Activated T-cell treated with anti-CD3 and anti-CD28 coated beads, Interleukin-2, amount 50 U/mL, for 4 hours (primary cell): Measurements from ENCODE around the gene AFF2. TPM values are rescaled to one million over a fixed set of nuclear protein-coding genes. Genes with fewer than 3 reads are reported as not detected.

Experiments used
- ATAC-seq, 2 donors: fragments of 200-7000 bp; cut with Tn5 transposase; one replicate each; pipeline ENCODE4 v1.10.0; 2021
- DNase-seq: peaks from one replicate; pipeline ENCODE4 v3.0.0-alpha.2; 2020
- H3K27me3 Mint-ChIP-seq: one replicate; pipeline ENCODE4 v1.8.0; 2021; ENCODE audit warnings: low read depth, mixed read lengths
- H3K36me3 Mint-ChIP-seq: one replicate; pipeline ENCODE4 v1.8.0; 2022; ENCODE audit warnings: mixed read lengths; ENCODE audit not compliant: insufficient read depth
- H3K4me1 Mint-ChIP-seq: one replicate; pipeline ENCODE4 v1.8.0; 2021; ENCODE audit warnings: low read depth, mixed read lengths
- H3K4me3 Mint-ChIP-seq: one replicate; pipeline ENCODE4 v1.8.0; 2021; ENCODE audit warnings: mild to moderate bottlenecking, moderate library complexity, mixed read lengths
- H3K9me3 Mint-ChIP-seq: one replicate; pipeline ENCODE4 v1.8.0; 2021; ENCODE audit warnings: mixed read lengths
- total RNA-seq, 3 donors: library from RNA; stranded (reverse); gene quantifications; one replicate each; pipeline ENCODE4 v1.2.1, GENCODE V29; 2021

Gene AFF2
- total RNA-seq, 3 donors from 2014 or later, result 4.9 to 7.0 (median 5.8) TPM

GRCh38 chrX:148618470-148619445 lies 118.3 kb downstream of the AFF2 start:
- ATAC-seq, result no peak
- no peak for DNase-seq

DNA sequence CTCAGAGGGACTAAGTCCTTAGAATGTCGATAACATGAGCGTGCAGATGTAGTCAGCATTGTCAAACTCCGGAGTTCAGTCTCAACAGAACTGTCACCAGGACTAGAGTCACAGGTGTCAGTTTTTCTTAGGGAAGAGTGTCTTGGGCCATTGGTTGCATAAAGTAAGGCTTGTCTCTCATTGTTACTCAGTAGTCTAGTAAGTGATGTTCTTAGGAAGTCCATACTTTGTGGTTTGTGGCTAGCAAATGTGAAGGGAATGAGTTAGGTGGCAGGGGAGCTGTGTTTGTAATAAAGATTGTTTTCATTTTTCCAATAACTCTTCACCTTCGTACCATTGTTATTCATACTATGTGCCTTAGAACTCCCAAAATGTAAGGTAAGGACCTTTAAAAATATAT lies 119.6 kb downstream of the AFF2 start:
- H3K4me1 Mint-ChIP-seq, result no peaks in the 10 kb centered on the region
- no peaks in the 10 kb centered on the region for H3K27me3 Mint-ChIP-seq
- H3K9me3 Mint-ChIP-seq, result no peaks in the 10 kb centered on the region
- H3K36me3 Mint-ChIP-seq, result no peaks in the 10 kb centered on the region
- H3K4me3 Mint-ChIP-seq, result no peak overlapping the region
- DNase-seq (no peak), ATAC-seq (no peak)

More at GRCh38 chrX:148618470-148619445, 118.3 kb downstream of the AFF2 start:
- Mint-ChIP-seq H3K27me3 (no peaks in the 10 kb centered on the region), H3K4me1 (no peaks in the 10 kb centered on the region), H3K4me3 (no peak overlapping the region), H3K9me3 (no peaks in the 10 kb centered on the region), H3K36me3 (no peaks in the 10 kb centered on the region)

DNA sequence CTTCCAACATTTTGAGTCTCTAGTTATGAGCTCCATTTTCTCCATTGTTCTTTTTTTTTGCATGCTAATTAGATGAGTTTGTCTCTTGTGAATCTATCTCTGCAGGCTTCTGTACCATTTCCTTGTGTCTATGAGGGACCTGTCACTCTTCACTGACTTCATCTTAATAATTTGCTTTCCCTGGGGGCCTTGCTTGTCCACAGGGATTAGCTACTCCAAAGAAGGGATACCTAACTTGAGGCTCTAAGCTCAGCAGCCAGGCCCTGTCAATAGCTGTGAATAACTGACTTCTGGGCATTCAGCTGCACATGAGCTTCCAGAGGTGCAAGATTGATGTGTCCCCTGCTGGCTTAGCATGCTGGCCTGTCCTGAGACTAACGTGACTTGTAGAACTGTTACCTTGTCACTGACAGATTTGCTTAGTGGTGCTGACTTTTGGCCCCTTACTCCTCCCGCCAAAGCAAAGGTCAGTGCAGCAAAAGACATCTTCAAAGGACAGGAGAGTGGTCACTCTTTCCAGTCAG lies 124.6 kb downstream of the AFF2 start:
- H3K9me3 Mint-ChIP-seq, result no peaks in the 10 kb centered on the region
- DNase-seq (no peak), ATAC-seq (no peak)
- H3K4me3 Mint-ChIP-seq, result no peak overlapping the region
- H3K27me3 Mint-ChIP-seq, result no peaks in the 10 kb centered on the region
- H3K36me3 Mint-ChIP-seq, result no peaks in the 10 kb centered on the region
- H3K4me1 Mint-ChIP-seq, result no peaks in the 10 kb centered on the region

- Mint-ChIP-seq H3K9me3 (no peaks in the 10 kb centered on the region), H3K4me1 (no peaks in the 10 kb centered on the region), H3K27me3 (no peaks in the 10 kb centered on the region), H3K4me3 (no peak overlapping the region), H3K36me3 (no peaks in the 10 kb centered on the region)
- DNase-seq, result no peak
- ATAC-seq, result no peak
Measured at GRCh38 chrX:148628621-148629020, 128.2 kb downstream of the AFF2 start.

GRCh38 chrX:148629434-148629833 lies 129.0 kb downstream of the AFF2 start:
- Mint-ChIP-seq H3K4me3 (no peak overlapping the region), H3K27me3 (no peaks in the 10 kb centered on the region), H3K9me3 (no peaks in the 10 kb centered on the region), H3K4me1 (no peaks in the 10 kb centered on the region), H3K36me3 (no peaks in the 10 kb centered on the region)
- ATAC-seq (no peak), DNase-seq (no peak)

DNA sequence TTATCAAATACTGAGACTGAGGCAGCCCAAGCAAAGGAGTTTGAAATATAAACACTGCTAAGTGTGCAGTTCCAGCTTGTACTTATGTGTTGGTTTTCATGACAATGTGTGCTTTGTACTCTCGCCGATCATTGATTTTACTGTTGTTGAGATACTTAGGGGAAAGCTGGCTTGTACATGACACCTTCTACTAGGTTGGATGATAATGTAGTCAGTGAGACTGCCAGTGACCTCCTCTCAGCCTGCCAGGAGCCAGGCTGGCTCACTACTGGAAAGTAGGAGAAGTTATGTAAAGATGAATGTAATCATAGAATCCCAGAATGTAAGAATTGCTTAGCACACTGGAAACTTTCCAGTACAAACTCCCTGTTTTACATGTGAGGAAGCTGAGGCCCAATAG lies 132.0 kb downstream of the AFF2 start:
- no peaks in the 10 kb centered on the region for H3K9me3 Mint-ChIP-seq
- ATAC-seq (no peak), DNase-seq (no peak)
- no peaks in the 10 kb centered on the region for H3K27me3 Mint-ChIP-seq
- H3K36me3 Mint-ChIP-seq, result no peaks in the 10 kb centered on the region
- no peak overlapping the region for H3K4me3 Mint-ChIP-seq
- no peaks in the 10 kb centered on the region for H3K4me1 Mint-ChIP-seq

DNA sequence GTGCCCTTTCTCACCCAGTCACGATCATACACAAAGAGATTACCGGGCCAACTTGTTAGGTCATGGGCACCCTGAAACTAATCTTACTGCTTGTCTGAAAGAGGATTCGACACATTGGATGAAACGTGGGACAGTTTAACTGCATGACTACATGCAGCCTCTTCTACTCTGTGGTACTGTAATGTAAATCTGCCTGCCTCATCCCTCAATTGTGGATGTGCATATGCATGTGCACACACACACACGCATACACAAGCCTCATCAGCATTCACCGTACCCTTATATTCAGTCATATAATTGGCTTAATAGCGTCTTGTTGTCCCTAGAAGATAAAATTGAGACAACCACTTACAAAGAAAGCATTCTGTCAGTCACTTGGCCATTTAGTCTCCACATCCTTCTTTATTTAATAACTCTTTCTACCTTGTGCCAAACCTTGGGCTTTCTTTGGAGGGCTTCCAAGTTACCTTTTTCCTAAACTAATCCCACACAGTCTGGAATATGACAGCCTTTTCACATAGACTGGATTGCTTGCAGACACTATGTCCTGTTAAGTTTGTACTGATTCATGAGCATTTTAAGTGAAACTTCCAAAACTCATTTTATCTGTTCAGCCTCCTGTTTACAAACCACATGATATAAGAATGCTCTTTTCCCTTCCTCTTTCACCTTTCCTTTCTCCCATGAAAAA lies 132.9 kb downstream of the AFF2 start:
- no peak overlapping the region for H3K4me3 Mint-ChIP-seq
- H3K27me3 Mint-ChIP-seq, result no peaks in the 10 kb centered on the region
- no peaks in the 10 kb centered on the region for H3K36me3 Mint-ChIP-seq
- no peak for ATAC-seq
- H3K4me1 Mint-ChIP-seq, result no peaks in the 10 kb centered on the region
- H3K9me3 Mint-ChIP-seq, result no peaks in the 10 kb centered on the region
- no peak for DNase-seq

- DNase-seq (no peak), ATAC-seq (no peak)
- H3K36me3 Mint-ChIP-seq, result no peaks in the 10 kb centered on the region
- no peaks in the 10 kb centered on the region for H3K4me1 Mint-ChIP-seq
- H3K4me3 Mint-ChIP-seq, result no peak overlapping the region
- H3K9me3 Mint-ChIP-seq, result no peaks in the 10 kb centered on the region
- no peaks in the 10 kb centered on the region for H3K27me3 Mint-ChIP-seq
Measured at GRCh38 chrX:148634591-148634990, 134.2 kb downstream of the AFF2 start.

- ATAC-seq, result no peak
Measured at GRCh38 chrX:148643460-148643859, 143.0 kb downstream of the AFF2 start.

GRCh38 chrX:148647651-148648050 lies 147.2 kb downstream of the AFF2 start:
- Mint-ChIP-seq H3K9me3 (no peaks in the 10 kb centered on the region), H3K4me3 (no peak overlapping the region), H3K4me1 (no peaks in the 10 kb centered on the region), H3K27me3 (no peaks in the 10 kb centered on the region), H3K36me3 (no peaks in the 10 kb centered on the region)
- no peak for ATAC-seq
- no peak for DNase-seq

More at GRCh38 chrX:148643460-148643859, 143.0 kb downstream of the AFF2 start:
- Mint-ChIP-seq H3K36me3 (no peaks in the 10 kb centered on the region), H3K27me3 (no peaks in the 10 kb centered on the region), H3K4me1 (no peaks in the 10 kb centered on the region), H3K4me3 (no peak overlapping the region), H3K9me3 (no peaks in the 10 kb centered on the region)
- no peak for DNase-seq

- DNase-seq (no peak), ATAC-seq (peak; percentile 34 to 43)
- H3K36me3 Mint-ChIP-seq, result no peaks in the 10 kb centered on the region
- H3K9me3 Mint-ChIP-seq, result peaks cover 3% of the 10 kb centered on the region
- no peak overlapping the region for H3K4me3 Mint-ChIP-seq
- H3K27me3 Mint-ChIP-seq, result no peaks in the 10 kb centered on the region
- no peaks in the 10 kb centered on the region for H3K4me1 Mint-ChIP-seq
Measured at GRCh38 chrX:148649145-148649795, 148.9 kb downstream of the AFF2 start.

DNA sequence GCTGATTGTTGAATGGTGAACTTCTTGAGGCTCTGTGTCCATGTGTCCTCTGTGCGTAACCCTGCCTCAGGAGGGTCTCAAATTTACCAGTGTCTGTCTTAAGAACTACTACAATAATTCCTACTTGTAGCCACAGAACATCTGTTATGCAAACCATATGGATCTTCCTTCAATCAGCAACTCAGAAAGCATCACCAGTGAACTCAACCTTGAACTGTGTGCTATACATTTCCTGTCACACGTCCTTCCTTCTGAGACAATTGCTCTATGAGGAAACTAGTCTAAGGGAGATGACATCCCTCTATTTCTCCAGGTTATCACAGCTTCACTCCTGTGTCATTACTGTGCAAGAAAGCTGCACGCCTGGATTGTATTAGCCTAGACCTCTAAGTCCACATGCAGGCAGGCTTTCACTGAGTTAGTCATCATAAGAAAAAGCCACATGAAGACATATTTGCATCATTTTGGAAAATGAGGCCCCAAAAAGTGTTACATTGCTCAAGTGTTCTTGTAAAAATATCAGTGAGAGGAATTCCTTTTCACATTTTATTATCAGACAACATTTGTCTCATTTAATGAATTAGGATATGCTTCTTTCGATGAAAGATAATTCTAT lies 157.8 kb downstream of the AFF2 start:
- H3K27me3 Mint-ChIP-seq, result no peaks in the 10 kb centered on the region
- H3K4me3 Mint-ChIP-seq, result no peak overlapping the region
- DNase-seq, result no peak
- H3K36me3 Mint-ChIP-seq, result no peaks in the 10 kb centered on the region
- ATAC-seq, result no peak
- peaks cover 3% of the 10 kb centered on the region for H3K4me1 Mint-ChIP-seq
- peaks cover 5% of the 10 kb centered on the region for H3K9me3 Mint-ChIP-seq

DNA sequence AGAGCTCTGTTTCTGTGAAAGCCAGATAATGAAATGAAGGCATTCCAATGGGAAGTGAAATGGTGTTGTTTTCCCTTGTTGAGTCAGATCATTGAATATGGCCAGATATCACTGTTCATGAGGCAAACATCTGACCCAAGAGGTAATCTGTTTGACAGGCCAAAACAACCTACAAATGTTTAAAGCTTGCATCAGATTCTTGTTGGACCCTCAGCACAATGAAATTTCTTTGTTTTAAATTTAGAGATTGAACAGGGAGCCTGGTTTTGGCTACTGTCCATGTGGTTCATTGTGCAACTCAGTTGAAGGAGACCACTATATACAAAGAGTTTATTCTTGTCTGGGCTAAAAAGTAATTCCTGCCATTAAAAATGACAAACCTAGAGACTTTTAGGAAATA lies 159.1 kb downstream of the AFF2 start:
- Mint-ChIP-seq H3K36me3 (no peaks in the 10 kb centered on the region), H3K9me3 (peaks cover under 1% of the 10 kb centered on the region), H3K27me3 (no peaks in the 10 kb centered on the region), H3K4me1 (peaks cover 3% of the 10 kb centered on the region), H3K4me3 (no peak overlapping the region)
- ATAC-seq, result no peak
- DNase-seq, result no peak

DNA sequence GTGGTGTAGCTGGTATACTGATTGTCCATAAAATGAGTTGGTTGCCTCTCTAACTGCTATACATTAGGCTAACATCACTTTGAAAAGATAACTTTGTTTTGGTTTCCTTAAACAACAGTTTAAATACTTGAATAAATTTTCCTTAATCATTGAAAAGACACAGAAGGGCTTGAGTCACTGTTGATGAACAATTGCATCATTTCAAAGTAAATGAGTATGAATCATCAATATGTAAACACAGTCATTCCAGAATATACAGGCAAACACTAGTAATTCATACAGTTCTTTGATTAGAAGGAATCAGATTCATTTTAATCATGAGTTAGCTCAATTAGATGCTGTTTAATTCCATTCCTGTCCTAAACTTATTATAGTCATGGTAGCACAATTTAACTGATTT lies 160.6 kb downstream of the AFF2 start:
- Mint-ChIP-seq H3K36me3 (no peaks in the 10 kb centered on the region), H3K4me1 (peaks cover 3% of the 10 kb centered on the region), H3K4me3 (no peak overlapping the region), H3K9me3 (peaks cover 4% of the 10 kb centered on the region), H3K27me3 (no peaks in the 10 kb centered on the region)
- ATAC-seq (peak in 1 of 2 donors; percentile 21), DNase-seq (no peak)
